GM11168 (cell line): ENCODE results near the gene PHKG2.

Source experiments
- in situ Hi-C: fragments of 300-500 bp; cut with MboI; formaldehyde crosslinking; loops from one replicate; pipeline ENCODE4 v1.12.0; 2022; ENCODE audit warnings: low sequenced_read_pairs; ENCODE audit not compliant: unreplicated experiment

The PHKG2 gene

GRCh38 chr16:30769379-30770089, 21.3 kb downstream of the PHKG2 start:
- in situ Hi-C loops = no loop called here

- in situ Hi-C loops = no loop called here
Observed at GRCh38 chr16:30771726-30772125, 23.5 kb downstream of the PHKG2 start.

GRCh38 chr16:30773826-30774225, 25.6 kb downstream of the PHKG2 start:
- in situ Hi-C loops = no loop called here

GRCh38 chr16:30774367-30775130, 26.3 kb downstream of the PHKG2 start:
- in situ Hi-C loops = no loop called here

GRCh38 chr16:30775131-30775391, 26.8 kb downstream of the PHKG2 start:
- in situ Hi-C loops = no loop called here

- in situ Hi-C loops = no loop called here
Observed at GRCh38 chr16:30775392-30776188, 27.4 kb downstream of the PHKG2 start.

GRCh38 chr16:30777591-30778297, 29.5 kb downstream of the PHKG2 start:
- in situ Hi-C loops = no loop called here

- in situ Hi-C loops = no loop called here
Observed at GRCh38 chr16:30778549-30779244, 30.5 kb downstream of the PHKG2 start.

- in situ Hi-C loops = no loop called here
Observed at GRCh38 chr16:30779596-30779995, 31.4 kb downstream of the PHKG2 start.

- in situ Hi-C loops = no loop called here
Observed at GRCh38 chr16:30780021-30780420, 31.8 kb downstream of the PHKG2 start.

GRCh38 chr16:30780549-30780948, 32.3 kb downstream of the PHKG2 start:
- in situ Hi-C loops = no loop called here

- in situ Hi-C loops = no loop called here
Observed at GRCh38 chr16:30782486-30783279, 34.5 kb downstream of the PHKG2 start.

GRCh38 chr16:30783280-30784109, 35.3 kb downstream of the PHKG2 start:
- in situ Hi-C loops = no loop called here

- in situ Hi-C loops = no loop called here
Observed at GRCh38 chr16:30784215-30784614, 36.0 kb downstream of the PHKG2 start.

GRCh38 chr16:30785126-30786106, 37.2 kb downstream of the PHKG2 start:
- in situ Hi-C loops = no loop called here

GRCh38 chr16:30786115-30786935, 38.1 kb downstream of the PHKG2 start:
- in situ Hi-C loops = no loop called here
